SH-SY5Y (cell line): Measurements from ENCODE around the gene NUDT7.

Experiments used
- GATA2 ChIP-seq: IDR thresholded peaks from 2 replicates; pipeline ENCODE4 v1.6.1; 2011; ENCODE audit warnings: mild to moderate bottlenecking, low read depth, low read length
- GATA3 ChIP-seq: IDR thresholded peaks from 2 replicates; pipeline ENCODE4 v1.6.1; 2011; ENCODE audit warnings: low read depth, mild to moderate bottlenecking, low read length, moderate library complexity

DNA sequence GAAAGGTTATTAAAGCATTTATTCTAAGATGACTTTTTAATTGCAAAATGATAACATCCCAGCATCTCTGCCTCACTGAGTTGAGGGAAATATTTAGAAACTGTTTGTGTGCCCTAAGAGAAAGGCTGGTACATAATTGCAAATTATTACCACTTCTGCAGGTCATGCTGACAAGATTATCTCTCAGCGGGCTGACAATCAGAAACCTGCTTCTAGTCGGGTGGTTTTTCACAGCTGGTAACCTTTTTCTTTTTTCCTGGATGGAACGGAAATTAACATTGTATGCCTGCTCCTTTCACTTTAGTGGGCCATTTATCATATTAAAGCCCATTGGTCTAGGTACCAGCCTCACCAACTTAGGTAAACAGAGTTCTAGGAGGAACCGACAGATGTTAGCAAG is 17.0 kb upstream of the NUDT7 start:
- TF ChIP-seq GATA2 (no peak), GATA3 (no peak)
